Heart left ventricle (tissue), 16 donors: ENCODE measurements around the gene SORCS2. TPM values are rescaled to one million over a fixed set of nuclear protein-coding genes. Genes with fewer than 3 reads are reported as not detected.

Source experiments
- ATAC-seq, 4 donors: fragments of 200-7000 bp; cut with Tn5 transposase; one replicate each; pipeline ENCODE4 v1.9.1; 2020 to 2022; ENCODE audit warnings: moderate library complexity in 4 of 4, mild to moderate bottlenecking in 3 of 4, moderate number of reproducible peaks in 1 of 4
- DNase-seq, 5 donors: peaks; one replicate each; pipeline ENCODE4 v3.0.0-alpha.2; 2020
- H3K27ac ChIP-seq, 12 donors: fragments of 200-600 bp; sonication (generic) in 4 of 12; one replicate each; pipeline versions ENCODE4 v1.5.0 to v1.8.0; 2016 to 2022; ENCODE audit warnings: mild to moderate bottlenecking in 2 of 12
- H3K27me3 ChIP-seq, 9 donors: fragments of 200-600 bp; sonication (generic) in 2 of 9; one replicate each; pipeline versions ENCODE4 v1.5.1 to v1.8.0; 2016 to 2022; ENCODE audit warnings: mild to moderate bottlenecking in 3 of 9
- H3K36me3 ChIP-seq, 9 donors: fragments of 200-600 bp; sonication (generic) in 2 of 9; one replicate each; pipeline versions ENCODE4 v1.5.0 to v1.8.0; 2018 to 2022; ENCODE audit warnings: mild to moderate bottlenecking in 2 of 9
- H3K4me1 ChIP-seq, 12 donors: fragments of 200-600 bp; sonication (generic) in 4 of 12; one replicate each; pipeline versions ENCODE4 v1.5.0 to v1.8.0; 2016 to 2022; ENCODE audit warnings: mild to moderate bottlenecking in 3 of 12
- H3K4me3 ChIP-seq, 12 donors: fragments of 200-600 bp; sonication (generic) in 4 of 12; one replicate each; pipeline versions ENCODE4 v1.5.0 to v1.8.0; 2017 to 2022; ENCODE audit warnings: mild to moderate bottlenecking in 9 of 12, moderate library complexity in 4 of 12
- H3K9me3 ChIP-seq, 12 donors: fragments of 200-600 bp; sonication (generic) in 4 of 12; one replicate each; pipeline versions ENCODE4 v1.5.0 to v1.8.0; 2016 to 2022; ENCODE audit warnings: mild to moderate bottlenecking in 1 of 12
- CTCF ChIP-seq, 12 donors: fragments of 200-600 bp; sonication (generic) in 4 of 12; IDR thresholded peaks; one replicate each; pipeline versions ENCODE4 v1.5.0 to v1.8.0; 2018 to 2022; ENCODE audit warnings: antibody characterized with exemption in 12 of 12, mild to moderate bottlenecking in 5 of 12
- POLR2A ChIP-seq, 2 donors: fragments of 450-650 bp; IDR thresholded peaks; one replicate each; pipeline ENCODE4 v1.6.1; 2017; ENCODE audit warnings: antibody characterized with exemption in 2 of 2, mild to moderate bottlenecking in 2 of 2, moderate library complexity in 2 of 2
- WGBS, 4 donors: extraction: QIAGEN DNeasy Blood & Tissue Kit in 2 of 4; methylation state at CpG; one replicate each; pipeline versions ENCODE4 v1.1.5 to v1.1.7; 2013 to 2018; 5-methylcytosine and 5-hydroxymethylcytosine counted together
- intact Hi-C, 10 donors: fragments of 100-400 bp; cut with DNase I; formaldehyde crosslinking; loops; one replicate each; pipeline versions ENCODE4 v1.11.1 to v1.14.2; 2022
- polyA plus RNA-seq, 2 donors: library from polyadenylated mRNA; stranded (reverse); fragments of 200-250 nt; gene quantifications; one replicate each; pipeline ENCODE4 v1.2.3, GENCODE V29; 2013
- total RNA-seq, 9 donors: library from RNA; depleted of rRNA in 2 of 9; stranded (reverse); fragments of >200 nt in 2 of 9; fragmentation: NEBNext Ultra II Directional in 3 of 9; extraction: Animal tissue kit (Norgen Biotek cat#: 25700) in 3 of 9; gene quantifications; one replicate each; pipeline versions ENCODE4 v1.1.0 to v1.2.4, GENCODE V29; 2016 to 2023
- donor health status: ischemic (EF 13 %, LVEDD 7.1; RV severe dilation, severe dysfunction).
- donor health status: healthy with polysubstance abuse.
- donor health status: DM: no; HTN: yes; CAD: no.
- donor health status: DM: no; HTN: no; CAD: no.
- donor health status: ischemic (EF 25% LVEDD 6.9; RV normal size, moderate dysfunction).
- donor health status: ischemic (EF 25% LVEDD 5.7; RV mildly dilated, moderate dysfunction).
- donor health status: healthy.
- donor health status: DM: yes; HTN: yes; CAD: no.
- donor health status: ischemic (EF 35%, LVEDD 5.7; RV mildly dilated, moderate dysfunction).
- donor health status: nonischemic (EF 11% LVEDD 7.7; RV severe dilation, severe dysfunction).
- donor health status: DM: yes; HTN: yes; CAD: no.
- donor health status: PGD.
- donor health status: ischemic (EF 29% LVEDD 5.4; RV normal size, mild dysfunction).
- donor health status: nonischemic (EF 23%, LVEDD 6.1; RV moderate dilation, normal function).

SORCS2 gene
- total and polyA plus RNA-seq, 11 donors = 0.28 to 5.5 (median 2.4) TPM

GRCh38 chr4:7666011-7666410, 473.7 kb downstream of the SORCS2 start:
- peaks cover 0 to 7% (median 0%) of the 10 kb centered on the region in 12 donors for H3K9me3 ChIP-seq
- 74 to 88% (median 79%) methylated on average over 13 to 15 of the region's 15 CpGs for WGBS, 4 donors
- no peaks in the 10 kb centered on the region for H3K4me1 ChIP-seq
- TF ChIP-seq POLR2A (IDR thresholded peaks at IDR 0.05) (no peak), CTCF (IDR thresholded peaks at IDR 0.05) (no peak)
- H3K27ac ChIP-seq = no peak overlapping the region
- H3K36me3 ChIP-seq = no peaks in the 10 kb centered on the region
- DNase-seq = no peak
- ATAC-seq = no peak
- H3K27me3 ChIP-seq = peaks cover 0 to 3% (median 0%) of the 10 kb centered on the region in 9 donors
- H3K4me3 ChIP-seq = no peak overlapping the region
- intact Hi-C loops = no loop called here

- no peak overlapping the region for H3K4me3 ChIP-seq
- peaks cover 0 to 15% (median 0%) of the 10 kb centered on the region in 12 donors for H3K9me3 ChIP-seq
- TF ChIP-seq CTCF (IDR thresholded peaks at IDR 0.05) = no peak
- no peak for TF ChIP-seq POLR2A (IDR thresholded peaks at IDR 0.05)
- DNase-seq = no peak
- H3K27me3 ChIP-seq = peaks cover 0 to 3% (median 0%) of the 10 kb centered on the region in 9 donors
- no peaks in the 10 kb centered on the region for H3K4me1 ChIP-seq
- ATAC-seq = no peak
- 91 to 96% (median 94%) methylated on average over 6 of the region's 6 CpGs for WGBS, 4 donors
- H3K36me3 ChIP-seq = no peaks in the 10 kb centered on the region
- no peak overlapping the region for H3K27ac ChIP-seq
- intact Hi-C loops = no loop called here
Measured at GRCh38 chr4:7666744-7667143, 474.4 kb downstream of the SORCS2 start.

GRCh38 chr4:7668271-7668670, 475.9 kb downstream of the SORCS2 start:
- peaks cover 0 to 6% (median 0%) of the 10 kb centered on the region in 9 donors for H3K27me3 ChIP-seq
- ATAC-seq (no peak), DNase-seq (no peak)
- no peak overlapping the region for H3K4me3 ChIP-seq
- TF ChIP-seq CTCF (IDR thresholded peaks at IDR 0.05) (no peak), POLR2A (IDR thresholded peaks at IDR 0.05) (no peak)
- WGBS, 4 donors = 76 to 83% (median 78%) methylated on average over 4 of the region's 4 CpGs
- no peaks in the 10 kb centered on the region for H3K4me1 ChIP-seq
- H3K27ac ChIP-seq = no peak overlapping the region
- H3K9me3 ChIP-seq = peaks cover 0 to 16% (median 0%) of the 10 kb centered on the region in 12 donors
- intact Hi-C loops = no loop called here
- no peaks in the 10 kb centered on the region for H3K36me3 ChIP-seq

GRCh38 chr4:7668826-7669225, 476.5 kb downstream of the SORCS2 start:
- H3K4me1 ChIP-seq = no peaks in the 10 kb centered on the region
- WGBS, 4 donors = 62 to 90% (median 74%) methylated on average over 4 of the region's 4 CpGs
- no peak for ATAC-seq
- H3K27ac ChIP-seq = no peak overlapping the region
- DNase-seq = no peak
- no peaks in the 10 kb centered on the region for H3K36me3 ChIP-seq
- H3K4me3 ChIP-seq = no peak overlapping the region
- peaks cover 0 to 16% (median 0%) of the 10 kb centered on the region in 12 donors for H3K9me3 ChIP-seq
- no peak for TF ChIP-seq CTCF (IDR thresholded peaks at IDR 0.05)
- no peak for TF ChIP-seq POLR2A (IDR thresholded peaks at IDR 0.05)
- intact Hi-C loops = no loop called here
- H3K27me3 ChIP-seq = peaks cover 0 to 6% (median 0%) of the 10 kb centered on the region in 9 donors
